Globus pallidus (tissue), 1 donor: ENCODE results near the gene LRRC71.
A peak's percentile ranks its signal among the peaks of the same experiment; 100 is the strongest.

ENCODE experiments used
- DNase-seq: peaks from one replicate; pipeline ENCODE4 v3.0.0-alpha.2; 2015; ENCODE audit warnings: low spot score

Gene LRRC71

GRCh38 chr1:156892190-156893047, 28.0 kb upstream of the LRRC71 start:
- peak; percentile 65 for DNase-seq

GRCh38 chr1:156893048-156893953, 27.1 kb upstream of the LRRC71 start, which contains the start of gene PEAR1:
Gene PEAR1 (plus strand): TSS chr1:156893718. CDS start chr1:156903927, 10,209 bp downstream.
- DNase-seq, result no peak

- no peak for DNase-seq
Observed at GRCh38 chr1:156894001-156894400, 26.4 kb upstream of the LRRC71 start.

- DNase-seq, result no peak
Observed at GRCh38 chr1:156894711-156895454, 25.5 kb upstream of the LRRC71 start.

GRCh38 chr1:156895455-156895812, 25.0 kb upstream of the LRRC71 start:
- no peak for DNase-seq

GRCh38 chr1:156895927-156896326, 24.5 kb upstream of the LRRC71 start:
- no peak for DNase-seq

- DNase-seq, result no peak
Observed at GRCh38 chr1:156896490-156897033, 23.9 kb upstream of the LRRC71 start.

GRCh38 chr1:156897078-156897825, 23.2 kb upstream of the LRRC71 start:
- DNase-seq, result no peak

GRCh38 chr1:156898161-156898566, 22.3 kb upstream of the LRRC71 start:
- DNase-seq, result no peak

- DNase-seq, result no peak
Observed at GRCh38 chr1:156898971-156899664, 21.3 kb upstream of the LRRC71 start.

- DNase-seq, result no peak
Observed at GRCh38 chr1:156899956-156900718, 20.3 kb upstream of the LRRC71 start.

- no peak for DNase-seq
Observed at GRCh38 chr1:156900896-156901589, 19.4 kb upstream of the LRRC71 start.

- no peak for DNase-seq
Observed at GRCh38 chr1:156901590-156901900, 18.9 kb upstream of the LRRC71 start.

GRCh38 chr1:156901966-156902915, 18.2 kb upstream of the LRRC71 start:
- no peak for DNase-seq

- no peak for DNase-seq
Observed at GRCh38 chr1:156903328-156904091, 16.9 kb upstream of the LRRC71 start.

- DNase-seq, result no peak
Observed at GRCh38 chr1:156904187-156904959, 16.1 kb upstream of the LRRC71 start.

GRCh38 chr1:156905176-156905575, 15.3 kb upstream of the LRRC71 start:
- DNase-seq, result no peak
